HL-60/S4 treated with phorbol 12-myristate 13-acetate at 8.2 ng/mL for 4 days and 3 days (cell line): ENCODE data around the gene C11orf91.

ENCODE experiments used
- in situ Hi-C: fragments of 300-500 bp; cut with MboI; formaldehyde crosslinking; loops from 2 replicates; pipeline ENCODE4 v1.15.0; 2022; ENCODE audit warnings: low sequenced_read_pairs

The C11orf91 gene

DNA sequence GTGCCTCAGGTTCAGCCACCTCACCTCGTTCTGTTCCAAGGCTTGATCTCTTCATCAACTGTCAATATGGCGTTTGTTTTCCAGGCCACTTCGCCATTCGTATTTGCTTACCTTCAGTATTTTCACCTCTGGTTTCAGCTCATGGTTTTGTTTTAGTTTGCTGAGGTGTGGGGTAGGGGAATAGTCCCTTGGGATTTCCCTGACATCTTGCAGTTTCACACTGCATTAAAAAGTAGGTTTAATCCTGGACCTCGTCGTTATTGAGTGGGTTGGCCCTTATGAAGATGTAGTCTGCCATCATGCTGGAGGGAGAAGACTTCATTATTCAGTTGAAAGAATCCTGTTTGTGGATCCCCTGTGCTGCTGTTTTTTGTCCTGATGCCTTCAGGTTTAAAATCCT, 46.0 kb downstream of the C11orf91 start:
- in situ Hi-C loops, result no loop called here

DNA sequence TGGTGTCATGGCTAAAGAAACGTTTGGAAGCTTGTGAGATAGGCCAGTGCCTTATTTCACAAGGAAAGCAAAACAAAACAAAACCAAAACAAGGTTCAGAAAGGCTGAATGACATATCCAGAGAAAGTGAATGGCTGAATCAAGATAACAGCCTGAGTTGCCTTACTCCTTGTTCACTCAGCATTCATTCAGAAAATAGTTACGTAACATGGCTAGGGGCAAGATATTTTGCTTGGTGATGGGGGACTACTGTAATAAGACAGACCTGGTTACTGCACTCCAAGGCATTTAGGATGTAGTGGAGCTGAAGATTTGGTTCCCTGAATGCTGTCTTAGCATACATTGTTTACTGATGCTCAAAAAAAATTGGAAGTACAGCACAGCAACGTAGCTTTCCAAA, 47.7 kb downstream of the C11orf91 start:
- in situ Hi-C loops, result no loop called here

DNA sequence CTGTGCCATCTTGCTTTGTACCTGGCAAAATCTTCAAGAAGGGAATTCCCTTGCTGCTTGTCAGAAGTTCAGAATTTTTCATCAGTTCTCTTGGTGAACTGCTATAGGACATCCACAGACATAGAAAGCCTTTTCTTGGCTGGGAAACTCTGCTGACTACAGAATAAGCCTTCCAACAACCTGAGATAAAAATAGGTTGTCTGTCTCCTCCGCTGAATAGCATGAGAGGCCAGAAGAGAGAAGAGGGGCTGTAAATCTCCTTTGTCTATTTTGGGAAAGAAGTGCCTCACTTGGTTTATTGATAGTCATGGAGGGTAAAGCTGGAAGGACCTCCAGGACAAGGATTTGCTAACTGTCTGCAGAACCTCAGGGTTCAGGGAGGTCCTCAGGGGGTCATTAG, 48.2 kb downstream of the C11orf91 start:
- in situ Hi-C loops, result no loop called here

DNA sequence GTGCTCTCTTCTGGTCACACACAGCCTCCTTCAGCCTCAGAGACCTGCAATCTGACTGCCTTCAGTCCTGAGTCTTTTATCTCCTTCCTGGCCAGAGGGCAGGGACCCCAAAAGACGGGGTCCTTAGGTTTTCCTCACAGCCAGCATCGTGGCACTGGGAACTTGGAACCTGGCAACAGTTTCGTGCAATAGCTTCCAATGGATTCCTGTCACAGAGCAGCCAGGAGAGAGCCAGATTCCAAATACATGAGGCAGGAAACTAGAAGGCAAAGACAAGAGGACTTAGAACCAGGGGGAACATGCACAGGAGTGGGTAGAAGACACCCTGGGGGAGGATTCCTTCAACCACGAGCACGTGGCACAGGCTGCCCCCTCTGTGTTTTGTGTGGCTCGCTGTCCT, 48.6 kb downstream of the C11orf91 start:
- in situ Hi-C loops, result no loop called here

DNA sequence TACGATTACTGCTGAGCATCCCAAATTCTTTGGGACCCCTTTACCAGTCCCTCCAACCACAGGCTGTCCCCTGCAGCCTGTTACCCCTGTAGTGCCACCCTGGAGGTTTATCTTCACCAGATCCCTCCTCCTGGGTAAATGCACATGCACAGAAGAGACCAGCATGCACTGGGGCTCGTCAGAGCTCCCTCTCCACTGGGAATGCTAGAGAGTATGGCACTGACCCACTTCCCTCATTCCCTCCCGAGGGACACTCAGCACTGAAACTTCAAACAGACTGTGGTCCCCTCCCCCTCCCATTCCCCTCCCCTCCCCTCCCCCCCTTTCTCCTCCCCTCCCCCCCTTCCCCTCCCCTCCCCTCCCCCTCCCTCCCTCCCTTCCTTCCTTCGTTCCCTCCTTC, 49.1 kb downstream of the C11orf91 start:
- in situ Hi-C loops, result no loop called here

DNA sequence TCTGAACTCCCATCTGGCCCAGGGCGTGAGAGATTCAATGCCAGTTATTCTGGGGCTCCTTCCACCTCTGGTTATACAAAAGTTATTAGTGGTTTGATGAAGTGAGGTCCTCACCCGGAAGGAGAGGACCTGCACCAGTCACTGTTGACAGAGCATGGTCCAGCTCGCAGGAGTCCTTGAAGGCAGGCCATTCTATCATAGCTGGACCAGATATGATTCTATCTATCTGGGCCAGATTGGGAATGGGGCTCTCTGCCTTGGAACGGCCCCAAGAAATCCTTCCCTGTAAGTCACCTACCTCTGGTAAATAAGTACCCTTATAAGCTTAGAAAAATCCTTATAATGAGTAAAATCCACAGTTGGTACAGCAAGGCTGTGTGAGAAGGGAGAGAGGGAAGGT, 50.7 kb downstream of the C11orf91 start:
- in situ Hi-C loops, result no loop called here
